HFFc6 (cell line): ENCODE data around the gene PYY. TPM values are rescaled to one million over a fixed set of nuclear protein-coding genes. Genes with fewer than 3 reads are reported as not detected.

ENCODE experiments used
- DNase-seq: peaks from one replicate; pipeline ENCODE4 v3.0.0-alpha.2; 2018
- H3K27ac Mint-ChIP-seq: 2 replicates; pipeline ENCODE4 v1.8.0; 2020; ENCODE audit warnings: mild to moderate bottlenecking, mixed read lengths
- H3K27me3 Mint-ChIP-seq: 2 replicates; pipeline ENCODE4 v1.8.0; 2021; ENCODE audit warnings: mild to moderate bottlenecking, moderate library complexity, mixed read lengths; ENCODE audit not compliant: insufficient read depth
- H3K36me3 Mint-ChIP-seq: 2 replicates; pipeline ENCODE4 v1.8.0; 2021; ENCODE audit warnings: low read depth, mixed read lengths
- H3K4me1 Mint-ChIP-seq: 2 replicates; pipeline ENCODE4 v1.8.0; 2020; ENCODE audit warnings: low read depth, mixed read lengths
- H3K4me3 Mint-ChIP-seq: 2 replicates; pipeline ENCODE4 v1.8.0; 2020; ENCODE audit warnings: mild to moderate bottlenecking, moderate library complexity, mixed read lengths
- H3K9me3 Mint-ChIP-seq: 2 replicates; pipeline ENCODE4 v1.8.0; 2020; ENCODE audit warnings: mild to moderate bottlenecking, mixed read lengths
- total RNA-seq, 6 experiments: library from RNA; stranded (reverse); fragmentation: NEBNext Ultra II Directional; extraction: Animal tissue kit (Norgen Biotek cat#: 25700); gene quantifications; 2 replicates in 1 of 6; 3 replicates in 5 of 6; pipeline ENCODE4 v1.2.3, GENCODE V29; 2021
- TF ChIP-seq, protein P1 (sequence below): fragments of 200-600 bp; sonication (generic); IDR thresholded peaks from 2 replicates; pipeline ENCODE4 v1.5.0; 2021; ENCODE audit warnings: antibody characterized with exemption, mild to moderate bottlenecking

PYY gene
- total RNA-seq, 6 experiments from 2014 or later = 0.43 TPM; not detected in 5

DNA sequence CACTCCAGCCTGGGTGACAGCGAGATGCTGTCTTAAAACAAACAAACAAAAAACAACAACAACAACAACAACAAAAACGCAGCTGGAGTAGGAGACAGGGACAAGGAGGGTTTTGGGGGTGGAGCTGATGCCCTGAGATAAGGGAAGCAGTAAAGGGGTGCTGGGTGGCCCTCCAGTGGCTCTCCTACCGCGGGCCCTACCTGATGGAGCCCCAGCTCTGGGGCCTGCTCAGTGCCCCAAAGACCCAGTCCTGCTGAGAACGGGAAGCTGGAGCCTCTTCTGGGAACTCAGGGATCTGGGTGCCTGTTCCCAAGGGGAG is 29.4 kb upstream of the PYY start:
- Mint-ChIP-seq H3K9me3 (no peaks in the 10 kb centered on the region), H3K4me3 (no peak overlapping the region), H3K4me1 (no peaks in the 10 kb centered on the region), H3K36me3 (no peaks in the 10 kb centered on the region), H3K27ac (no peak overlapping the region), H3K27me3 (peaks cover 71% of the 10 kb centered on the region)
- TF ChIP-seq, protein P1, sequence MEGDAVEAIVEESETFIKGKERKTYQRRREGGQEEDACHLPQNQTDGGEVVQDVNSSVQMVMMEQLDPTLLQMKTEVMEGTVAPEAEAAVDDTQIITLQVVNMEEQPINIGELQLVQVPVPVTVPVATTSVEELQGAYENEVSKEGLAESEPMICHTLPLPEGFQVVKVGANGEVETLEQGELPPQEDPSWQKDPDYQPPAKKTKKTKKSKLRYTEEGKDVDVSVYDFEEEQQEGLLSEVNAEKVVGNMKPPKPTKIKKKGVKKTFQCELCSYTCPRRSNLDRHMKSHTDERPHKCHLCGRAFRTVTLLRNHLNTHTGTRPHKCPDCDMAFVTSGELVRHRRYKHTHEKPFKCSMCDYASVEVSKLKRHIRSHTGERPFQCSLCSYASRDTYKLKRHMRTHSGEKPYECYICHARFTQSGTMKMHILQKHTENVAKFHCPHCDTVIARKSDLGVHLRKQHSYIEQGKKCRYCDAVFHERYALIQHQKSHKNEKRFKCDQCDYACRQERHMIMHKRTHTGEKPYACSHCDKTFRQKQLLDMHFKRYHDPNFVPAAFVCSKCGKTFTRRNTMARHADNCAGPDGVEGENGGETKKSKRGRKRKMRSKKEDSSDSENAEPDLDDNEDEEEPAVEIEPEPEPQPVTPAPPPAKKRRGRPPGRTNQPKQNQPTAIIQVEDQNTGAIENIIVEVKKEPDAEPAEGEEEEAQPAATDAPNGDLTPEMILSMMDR = no peak
- no peak for DNase-seq

DNA sequence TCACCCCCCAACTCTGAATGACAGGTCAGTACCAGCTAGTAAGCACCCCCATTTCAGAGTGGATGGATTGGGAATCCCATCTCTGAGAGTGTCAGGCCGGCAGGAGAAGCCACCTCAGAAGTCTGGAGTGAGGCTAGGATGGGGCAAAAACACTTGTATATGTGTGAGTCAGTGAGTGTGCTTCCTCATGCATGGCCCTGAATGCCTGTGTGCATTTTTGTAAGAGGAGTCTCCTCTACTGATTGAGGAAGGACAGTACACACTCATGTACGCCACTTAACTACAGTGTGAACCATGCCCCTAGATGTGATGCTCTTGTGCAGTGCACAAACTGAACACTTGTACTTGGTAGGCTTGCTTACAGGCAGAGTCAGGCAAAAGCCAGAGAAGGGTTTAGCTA is 28.4 kb upstream of the PYY start:
- TF ChIP-seq, protein P1 = no peak
- H3K27me3 Mint-ChIP-seq = peaks cover 70% of the 10 kb centered on the region
- no peak overlapping the region for H3K4me3 Mint-ChIP-seq
- H3K9me3 Mint-ChIP-seq = no peaks in the 10 kb centered on the region
- H3K4me1 Mint-ChIP-seq = no peaks in the 10 kb centered on the region
- no peak for DNase-seq
- no peaks in the 10 kb centered on the region for H3K36me3 Mint-ChIP-seq
- no peak overlapping the region for H3K27ac Mint-ChIP-seq

DNA sequence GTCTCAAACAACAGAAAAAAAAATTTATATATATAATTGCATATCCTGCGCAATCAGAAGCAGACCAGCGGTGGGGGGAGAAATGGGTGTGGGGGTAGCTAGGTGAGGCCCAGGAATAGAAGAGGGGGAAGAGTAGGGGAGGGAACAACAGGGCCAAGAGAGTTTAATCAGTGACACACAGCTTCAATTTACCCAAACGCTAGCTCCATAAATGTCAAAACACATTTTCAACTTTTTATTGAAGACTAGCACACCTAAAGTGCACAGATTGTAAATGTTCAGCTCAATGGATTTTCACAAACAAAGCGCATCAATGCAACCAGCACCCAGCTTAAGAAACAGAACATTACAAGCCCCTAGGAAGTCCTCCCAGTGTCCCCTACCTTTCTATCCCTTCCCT is 25.9 kb upstream of the PYY start:
- Mint-ChIP-seq H3K4me1 (no peaks in the 10 kb centered on the region), H3K9me3 (no peaks in the 10 kb centered on the region), H3K36me3 (no peaks in the 10 kb centered on the region), H3K4me3 (no peak overlapping the region), H3K27ac (no peak overlapping the region), H3K27me3 (peaks cover 51% of the 10 kb centered on the region)
- TF ChIP-seq, protein P1 = no peak
- no peak for DNase-seq

DNA sequence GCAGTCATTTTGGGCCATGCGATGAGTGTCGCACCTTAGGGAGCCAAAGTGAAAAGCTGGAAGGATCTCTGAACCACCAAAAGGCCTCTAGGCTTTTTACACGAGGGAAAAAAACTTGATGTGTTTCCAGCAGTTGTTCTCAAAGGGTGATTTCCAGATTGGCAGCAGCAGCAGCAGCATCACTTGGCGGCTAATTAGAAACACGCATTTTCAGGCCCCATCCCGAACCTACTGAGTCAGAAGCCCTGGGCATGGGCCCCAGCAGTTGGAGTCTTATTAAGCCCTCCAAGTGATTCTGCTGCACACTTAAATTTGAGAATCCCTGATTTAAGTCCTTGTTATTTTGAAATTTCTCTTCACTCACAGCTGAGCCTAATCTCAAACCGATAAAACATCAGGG is 25.3 kb upstream of the PYY start:
- Mint-ChIP-seq H3K9me3 (no peaks in the 10 kb centered on the region), H3K4me1 (no peaks in the 10 kb centered on the region), H3K27ac (no peak overlapping the region), H3K27me3 (peaks cover 51% of the 10 kb centered on the region), H3K36me3 (no peaks in the 10 kb centered on the region), H3K4me3 (no peak overlapping the region)
- TF ChIP-seq, protein P1 = no peak
- DNase-seq = no peak

DNA sequence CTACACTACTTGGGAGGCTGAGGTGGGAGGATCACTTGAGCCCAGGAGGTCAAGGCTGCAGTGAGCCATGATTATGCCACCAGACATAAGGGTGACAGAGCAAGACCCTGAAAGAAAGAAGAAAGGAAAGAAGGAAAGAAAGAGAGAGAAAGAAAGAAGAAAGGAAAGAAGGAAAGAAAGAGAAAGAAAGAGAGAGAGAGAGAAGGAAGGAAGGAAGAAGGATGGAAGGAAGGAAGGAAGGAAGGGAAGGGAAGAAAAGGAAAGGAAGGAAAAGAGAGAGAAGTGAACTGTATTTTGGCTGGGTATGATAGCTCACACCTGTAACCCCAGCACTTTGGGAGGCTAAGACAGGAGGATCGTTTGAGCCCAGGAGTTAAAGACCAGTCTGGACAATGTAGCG is 24.3 kb upstream of the PYY start:
- DNase-seq = no peak
- Mint-ChIP-seq H3K36me3 (no peaks in the 10 kb centered on the region), H3K27ac (no peak overlapping the region), H3K27me3 (peaks cover 52% of the 10 kb centered on the region), H3K4me1 (no peaks in the 10 kb centered on the region), H3K9me3 (no peaks in the 10 kb centered on the region), H3K4me3 (no peak overlapping the region)
- TF ChIP-seq, protein P1 = no peak
